Ishikawa (cell line): Measurements from ENCODE around the gene MMAB.

Source experiments
- CEBPB ChIP-seq: IDR thresholded peaks from 2 replicates; pipeline ENCODE4 v1.6.1; 2012
- CREB1 ChIP-seq: IDR thresholded peaks from 2 replicates; pipeline ENCODE4 v1.6.1; 2012; ENCODE audit warnings: low read depth
- EGR1 ChIP-seq: IDR thresholded peaks from 2 replicates; pipeline ENCODE4 v1.6.1; 2012
- EP300 ChIP-seq: IDR thresholded peaks from 2 replicates; pipeline ENCODE4 v1.6.1; 2012; ENCODE audit warnings: borderline replicate concordance
- FOXM1 ChIP-seq: IDR thresholded peaks from 2 replicates; pipeline ENCODE4 v1.6.1; 2012; ENCODE audit warnings: low read depth, borderline replicate concordance
- NFIC ChIP-seq: IDR thresholded peaks from 2 replicates; pipeline ENCODE4 v1.6.1; 2012
- RAD21 ChIP-seq: IDR thresholded peaks from 2 replicates; pipeline ENCODE4 v1.6.1; 2012; ENCODE audit warnings: low read depth
- TAF1 ChIP-seq: IDR thresholded peaks from 2 replicates; pipeline ENCODE4 v1.6.1; 2012; ENCODE audit warnings: low read depth, mild to moderate bottlenecking
- TCF12 ChIP-seq: IDR thresholded peaks from 2 replicates; pipeline ENCODE4 v1.6.1; 2012; ENCODE audit warnings: low read depth
- TEAD4 ChIP-seq: IDR thresholded peaks from 2 replicates; pipeline ENCODE4 v1.6.1; 2012
- YY1 ChIP-seq: IDR thresholded peaks from 2 replicates; pipeline ENCODE4 v1.6.1; 2012; ENCODE audit warnings: low read depth
- ZBTB7A ChIP-seq: IDR thresholded peaks from 2 replicates; pipeline ENCODE4 v1.6.1; 2012; ENCODE audit warnings: low read depth
- TF ChIP-seq, protein P1 (sequence below): IDR thresholded peaks from 2 replicates; pipeline ENCODE4 v1.6.1; 2012; ENCODE audit warnings: low read depth, mild to moderate bottlenecking
- TF ChIP-seq, protein P2 (sequence below): IDR thresholded peaks from 2 replicates; pipeline ENCODE4 v1.6.1; 2012
- TF ChIP-seq, protein P3 (sequence below): IDR thresholded peaks from 2 replicates; pipeline ENCODE4 v1.6.1; 2012

Gene MMAB

DNA sequence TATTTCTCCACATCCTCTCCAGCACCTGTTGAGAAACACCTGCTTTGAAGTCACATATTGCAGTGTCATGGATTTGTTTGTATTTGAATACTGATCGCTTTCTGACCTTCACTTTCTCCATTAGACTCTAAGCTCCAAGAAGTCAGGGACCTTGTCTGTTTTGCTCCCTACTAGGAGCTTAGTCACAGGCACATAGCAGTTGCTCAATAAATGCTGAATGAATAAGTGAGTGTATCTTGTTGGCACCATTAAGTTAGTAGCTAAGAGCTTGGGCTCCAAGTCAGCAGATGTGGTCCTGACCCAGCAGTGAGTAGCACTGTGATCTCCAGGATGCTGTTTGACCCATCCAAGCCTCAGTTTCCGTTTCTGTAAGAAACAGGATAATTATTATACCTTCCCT, 10.4 kb upstream of the MMAB start:
- TF ChIP-seq NFIC (no peak), EP300 (no peak), ZBTB7A (no peak), FOXM1 (no peak), RAD21 (no peak), TAF1 (no peak), TEAD4 (no peak), CEBPB (no peak), YY1 (no peak), EGR1 (no peak), CREB1 (no peak), TCF12 (no peak)
- TF ChIP-seq, protein P1, sequence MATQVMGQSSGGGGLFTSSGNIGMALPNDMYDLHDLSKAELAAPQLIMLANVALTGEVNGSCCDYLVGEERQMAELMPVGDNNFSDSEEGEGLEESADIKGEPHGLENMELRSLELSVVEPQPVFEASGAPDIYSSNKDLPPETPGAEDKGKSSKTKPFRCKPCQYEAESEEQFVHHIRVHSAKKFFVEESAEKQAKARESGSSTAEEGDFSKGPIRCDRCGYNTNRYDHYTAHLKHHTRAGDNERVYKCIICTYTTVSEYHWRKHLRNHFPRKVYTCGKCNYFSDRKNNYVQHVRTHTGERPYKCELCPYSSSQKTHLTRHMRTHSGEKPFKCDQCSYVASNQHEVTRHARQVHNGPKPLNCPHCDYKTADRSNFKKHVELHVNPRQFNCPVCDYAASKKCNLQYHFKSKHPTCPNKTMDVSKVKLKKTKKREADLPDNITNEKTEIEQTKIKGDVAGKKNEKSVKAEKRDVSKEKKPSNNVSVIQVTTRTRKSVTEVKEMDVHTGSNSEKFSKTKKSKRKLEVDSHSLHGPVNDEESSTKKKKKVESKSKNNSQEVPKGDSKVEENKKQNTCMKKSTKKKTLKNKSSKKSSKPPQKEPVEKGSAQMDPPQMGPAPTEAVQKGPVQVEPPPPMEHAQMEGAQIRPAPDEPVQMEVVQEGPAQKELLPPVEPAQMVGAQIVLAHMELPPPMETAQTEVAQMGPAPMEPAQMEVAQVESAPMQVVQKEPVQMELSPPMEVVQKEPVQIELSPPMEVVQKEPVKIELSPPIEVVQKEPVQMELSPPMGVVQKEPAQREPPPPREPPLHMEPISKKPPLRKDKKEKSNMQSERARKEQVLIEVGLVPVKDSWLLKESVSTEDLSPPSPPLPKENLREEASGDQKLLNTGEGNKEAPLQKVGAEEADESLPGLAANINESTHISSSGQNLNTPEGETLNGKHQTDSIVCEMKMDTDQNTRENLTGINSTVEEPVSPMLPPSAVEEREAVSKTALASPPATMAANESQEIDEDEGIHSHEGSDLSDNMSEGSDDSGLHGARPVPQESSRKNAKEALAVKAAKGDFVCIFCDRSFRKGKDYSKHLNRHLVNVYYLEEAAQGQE = no peak
- TF ChIP-seq, protein P2, sequence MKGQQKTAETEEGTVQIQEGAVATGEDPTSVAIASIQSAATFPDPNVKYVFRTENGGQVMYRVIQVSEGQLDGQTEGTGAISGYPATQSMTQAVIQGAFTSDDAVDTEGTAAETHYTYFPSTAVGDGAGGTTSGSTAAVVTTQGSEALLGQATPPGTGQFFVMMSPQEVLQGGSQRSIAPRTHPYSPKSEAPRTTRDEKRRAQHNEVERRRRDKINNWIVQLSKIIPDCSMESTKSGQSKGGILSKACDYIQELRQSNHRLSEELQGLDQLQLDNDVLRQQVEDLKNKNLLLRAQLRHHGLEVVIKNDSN = no peak
- TF ChIP-seq, protein P3, sequence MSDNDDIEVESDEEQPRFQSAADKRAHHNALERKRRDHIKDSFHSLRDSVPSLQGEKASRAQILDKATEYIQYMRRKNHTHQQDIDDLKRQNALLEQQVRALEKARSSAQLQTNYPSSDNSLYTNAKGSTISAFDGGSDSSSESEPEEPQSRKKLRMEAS = no peak

GRCh38 chr12:109582636-109583035, 9.3 kb upstream of the MMAB start:
- TF ChIP-seq YY1 (no peak), NFIC (no peak), TAF1 (no peak), TEAD4 (no peak), CREB1 (no peak), TCF12 (no peak), FOXM1 (no peak), EP300 (no peak), RAD21 (no peak), EGR1 (no peak), ZBTB7A (no peak), CEBPB (no peak)
- TF ChIP-seq, protein P3 = no peak
- TF ChIP-seq, protein P1 = no peak
- TF ChIP-seq, protein P2 = no peak

- no peak for TF ChIP-seq EP300
- TF ChIP-seq, protein P1 = no peak
- TF ChIP-seq, protein P2 = peak; percentile 67
These were observed 8.6 kb upstream of the MMAB start for GRCh38 chr12:109581856-109582255.

DNA sequence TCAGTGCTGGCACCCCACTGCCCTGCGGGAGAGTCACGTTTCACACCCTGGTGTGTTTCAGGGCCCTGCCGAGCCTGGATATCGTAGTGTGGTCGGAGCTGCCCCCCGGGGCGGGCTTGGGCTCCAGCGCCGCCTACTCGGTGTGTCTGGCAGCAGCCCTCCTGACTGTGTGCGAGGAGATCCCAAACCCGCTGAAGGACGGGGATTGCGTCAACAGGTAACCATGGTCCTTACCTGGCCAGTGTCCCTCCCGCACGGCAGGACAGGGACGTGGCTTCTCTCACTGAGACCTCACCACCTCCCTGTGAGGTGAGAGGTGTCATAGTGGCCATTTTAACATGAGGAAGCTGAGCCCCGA, 8.0 kb upstream of the MMAB start:
- no peak for TF ChIP-seq FOXM1
- no peak for TF ChIP-seq TEAD4
- TF ChIP-seq EP300 = no peak
- TF ChIP-seq TCF12 = no peak
- TF ChIP-seq CREB1 = no peak

DNA sequence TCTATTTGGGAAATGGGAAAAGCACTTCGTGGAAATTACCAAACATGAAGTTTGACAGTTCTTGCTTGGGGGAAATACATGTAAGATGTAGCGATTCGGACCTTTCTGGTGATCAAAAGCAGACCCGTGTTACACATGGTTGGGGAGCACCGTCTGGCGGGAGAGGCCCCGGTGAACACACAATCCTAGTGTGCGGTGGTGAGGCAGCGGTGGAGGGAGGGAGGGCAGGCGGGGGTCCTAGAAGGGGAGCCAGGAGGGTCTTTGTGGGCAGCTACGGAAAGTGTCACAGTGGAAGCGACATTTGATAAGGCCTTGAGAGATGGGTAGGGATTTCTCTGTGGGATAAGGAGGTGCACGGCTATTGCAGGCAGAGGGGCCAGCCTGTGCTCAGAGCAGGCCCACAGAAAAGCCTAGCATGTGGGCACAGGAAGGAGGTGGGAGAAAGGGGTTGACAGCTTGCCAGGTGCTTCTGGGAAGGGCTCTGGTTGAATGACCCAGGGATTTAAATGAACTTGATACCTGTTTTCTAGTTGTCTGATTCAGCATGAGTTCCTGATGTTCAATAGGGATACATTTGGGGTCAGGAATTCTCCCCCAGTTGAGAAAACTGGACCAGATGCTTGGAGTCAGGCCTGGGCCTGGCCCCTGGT, 7.5 kb upstream of the MMAB start:
- no peak for TF ChIP-seq NFIC
- TF ChIP-seq TEAD4 = no peak
- TF ChIP-seq, protein P1 = no peak
- TF ChIP-seq EP300 = no peak
- TF ChIP-seq, protein P2 = no peak
- TF ChIP-seq RAD21 = no peak
- no peak for TF ChIP-seq CEBPB
- TF ChIP-seq CREB1 = no peak
- no peak for TF ChIP-seq TAF1
- no peak for TF ChIP-seq FOXM1
- TF ChIP-seq ZBTB7A = no peak
- no peak for TF ChIP-seq TCF12
- no peak for TF ChIP-seq EGR1
- TF ChIP-seq, protein P3 = no peak
- no peak for TF ChIP-seq YY1
